Skeletal muscle cell (primary cell): ENCODE data around the gene USP22.

Source experiments
- DNase-seq: peaks from one replicate; pipeline ENCODE4 v3.0.0-alpha.2; 2010; ENCODE audit warnings: low read depth
- H3K4me3 ChIP-seq: 2 replicates; pipeline ENCODE4 v1.5.1; 2011; ENCODE audit warnings: low read depth, mild to moderate bottlenecking, control low read depth, low read length, moderate library complexity

Gene USP22

DNA sequence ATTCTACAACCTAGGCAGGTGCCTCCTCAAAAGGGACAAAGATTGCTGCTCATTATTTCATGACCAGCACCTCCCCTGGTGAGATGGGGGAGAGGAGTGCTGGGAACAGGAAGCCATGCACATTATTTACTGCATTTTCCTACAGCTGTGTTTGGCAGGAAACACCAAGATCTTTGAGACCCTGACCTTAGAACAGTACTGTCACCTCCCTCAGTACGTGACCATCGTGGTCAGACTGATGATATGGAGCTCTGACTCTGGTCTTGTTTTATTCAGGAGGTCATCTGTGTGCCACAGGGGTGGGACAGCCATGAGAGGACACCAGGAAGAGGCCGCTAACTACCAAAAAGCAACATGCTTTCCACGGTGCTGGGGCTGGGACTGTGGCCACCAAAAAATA lies 37.4 kb downstream of the USP22 start:
- H3K4me3 ChIP-seq = no peak overlapping the region
- DNase-seq = no peak

DNA sequence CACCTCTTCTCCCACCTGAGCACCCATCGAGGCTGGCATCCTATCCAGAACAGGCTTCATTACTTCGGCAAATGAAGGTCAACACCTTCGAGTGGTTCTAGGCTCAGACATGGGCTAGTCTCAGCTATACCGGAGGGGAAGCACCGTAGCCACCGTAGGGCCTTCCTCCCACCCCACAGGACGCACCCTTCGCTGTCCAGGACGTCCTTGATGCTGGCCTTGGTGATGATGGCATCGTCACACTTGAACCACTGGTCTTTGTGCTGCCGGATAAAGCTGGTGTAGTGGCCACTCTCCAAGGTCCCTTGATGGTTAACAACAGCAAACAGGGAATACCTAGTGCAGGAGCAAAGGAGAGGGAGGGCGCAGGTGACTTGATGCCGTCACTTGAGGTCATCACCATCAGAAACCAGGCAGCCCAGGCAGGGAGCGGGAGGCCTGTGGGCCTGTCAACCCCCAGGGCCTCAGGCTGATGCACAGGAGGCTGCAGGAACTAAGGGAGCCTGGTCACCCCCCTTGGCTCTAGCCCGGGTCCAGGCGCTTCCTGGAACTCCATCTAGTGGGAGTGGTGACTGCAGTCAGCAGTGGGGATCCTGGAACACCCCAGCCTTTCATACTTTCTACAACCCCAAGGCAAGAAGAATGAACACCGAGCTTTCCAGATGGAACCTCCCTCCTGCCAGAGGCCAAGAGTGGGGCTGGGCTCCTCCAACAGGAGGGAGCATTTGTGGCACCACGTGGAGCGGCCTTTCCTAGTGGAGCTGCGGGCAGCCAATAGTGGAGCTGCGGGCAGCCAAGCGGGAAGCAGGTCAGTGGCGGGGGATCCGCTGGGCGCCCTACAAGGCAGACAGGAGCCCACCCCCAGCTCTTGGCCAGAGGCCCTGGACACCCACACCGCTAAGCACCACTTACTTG lies 38.5 kb downstream of the USP22 start:
- DNase-seq = no peak
- H3K4me3 ChIP-seq = no peak overlapping the region

DNA sequence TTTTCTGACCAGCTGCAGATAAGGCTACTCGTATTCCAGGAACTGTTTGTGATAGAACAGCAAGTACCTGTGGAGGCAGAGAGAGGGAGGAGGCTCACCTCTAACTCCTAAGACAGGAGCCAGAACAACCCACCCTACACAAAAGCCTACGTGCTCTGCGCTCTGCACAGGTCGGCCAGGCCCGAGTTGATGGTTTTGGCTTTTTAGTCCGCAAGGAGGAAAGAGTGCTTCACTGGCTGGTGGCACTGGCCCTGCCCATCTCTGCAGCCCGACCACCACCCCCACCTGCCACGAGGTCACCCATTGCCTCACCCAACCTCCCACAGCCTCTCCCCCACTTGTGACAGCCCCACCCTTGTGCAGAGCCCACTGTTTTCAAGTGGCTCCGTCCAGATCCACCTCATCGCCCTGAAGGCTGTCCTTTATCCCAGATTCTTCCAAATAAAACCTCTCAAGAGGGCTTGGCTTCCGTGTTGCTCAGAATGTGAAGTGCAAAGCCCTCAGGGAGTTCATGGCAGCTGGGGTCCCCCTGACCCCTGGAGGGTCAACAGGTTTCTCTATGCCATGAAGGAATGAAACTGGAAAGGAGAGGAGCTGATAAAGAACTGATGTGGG lies 39.7 kb downstream of the USP22 start:
- H3K4me3 ChIP-seq = no peak overlapping the region
- no peak for DNase-seq

DNA sequence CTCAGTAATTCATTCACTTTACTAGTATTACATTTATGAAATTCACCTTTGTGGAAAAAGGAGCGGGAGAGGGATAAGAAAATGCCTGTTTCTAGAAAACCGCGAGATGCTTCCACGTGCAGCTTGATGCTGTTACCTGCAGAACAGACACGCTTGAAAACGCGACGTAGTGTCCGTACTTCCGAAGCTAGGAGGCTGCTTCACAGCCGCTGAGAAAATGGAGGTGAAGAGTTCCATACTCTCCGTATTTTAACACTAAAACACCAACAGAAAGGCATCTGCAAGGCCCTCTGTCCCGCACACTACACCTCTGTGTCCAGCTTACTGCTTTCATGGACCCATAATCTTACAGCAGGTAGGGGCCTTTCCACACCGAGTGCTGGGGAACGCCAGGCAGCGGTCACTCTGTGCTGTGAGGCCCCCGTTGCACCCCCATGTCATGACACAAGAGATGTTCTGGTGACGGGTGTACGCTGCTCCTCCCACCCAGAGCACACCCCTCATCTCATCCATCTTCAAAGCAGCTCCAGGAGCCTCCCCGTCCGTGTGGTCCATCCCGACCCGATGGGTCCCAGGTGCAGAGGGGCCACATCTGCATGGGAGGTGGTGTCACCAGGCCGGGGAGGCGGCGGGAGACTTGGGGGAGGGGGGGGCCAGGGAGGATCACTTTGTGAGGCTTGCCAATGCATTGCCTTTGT lies 40.4 kb downstream of the USP22 start:
- no peak for DNase-seq
- H3K4me3 ChIP-seq = no peak overlapping the region

DNA sequence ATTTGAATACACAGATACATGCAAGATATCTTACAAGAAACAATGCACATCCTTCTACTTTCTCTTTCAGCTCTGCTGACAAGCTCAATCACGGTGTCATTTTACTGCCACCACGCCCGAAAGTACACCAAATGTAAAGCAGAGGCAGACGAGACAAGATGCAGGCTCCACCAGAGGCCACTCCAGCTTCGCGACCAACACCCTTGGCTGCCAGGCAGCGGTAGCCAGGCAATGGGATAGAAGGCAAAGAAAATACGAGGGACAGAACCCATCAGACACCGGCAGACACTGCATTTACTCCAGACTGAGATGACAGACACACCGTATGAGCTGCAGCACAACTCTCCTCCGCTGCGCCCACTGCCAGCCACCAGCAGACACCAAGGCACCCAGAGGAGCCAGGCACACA lies 41.0 kb downstream of the USP22 start:
- DNase-seq = no peak
- H3K4me3 ChIP-seq = no peak overlapping the region

DNA sequence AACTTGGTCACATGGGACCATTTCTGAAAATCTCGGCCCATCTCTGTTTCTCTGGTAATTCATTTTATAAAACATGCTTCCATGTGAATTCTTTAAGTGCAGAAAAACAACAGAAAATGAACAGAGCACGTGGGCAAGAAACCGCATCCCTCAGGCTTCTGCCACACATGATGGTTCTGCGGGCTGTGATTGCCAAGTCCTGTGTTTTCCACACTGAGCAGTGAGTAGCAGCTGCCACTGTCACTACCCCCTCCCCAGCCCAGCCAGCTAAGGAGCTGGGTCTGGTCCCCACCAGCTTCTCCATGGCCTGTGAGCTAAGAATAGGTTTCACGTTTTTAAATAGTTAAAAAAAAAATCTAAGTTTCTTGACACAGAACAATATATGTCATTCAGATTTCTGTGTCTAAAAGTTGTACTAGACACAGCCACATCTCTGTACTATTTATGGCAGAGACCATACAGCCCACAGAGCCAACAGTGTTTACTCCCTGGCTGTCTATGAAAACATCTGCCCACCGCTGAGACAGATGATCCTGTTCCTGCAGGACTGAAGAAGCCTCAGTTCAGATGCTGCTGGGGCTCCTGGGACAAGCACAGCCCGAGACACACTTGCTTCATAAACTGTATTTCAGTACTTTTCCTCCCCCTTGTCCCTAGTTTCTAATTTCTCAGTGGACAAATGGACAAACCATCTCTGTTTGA lies 41.5 kb downstream of the USP22 start:
- no peak overlapping the region for H3K4me3 ChIP-seq
- no peak for DNase-seq

DNA sequence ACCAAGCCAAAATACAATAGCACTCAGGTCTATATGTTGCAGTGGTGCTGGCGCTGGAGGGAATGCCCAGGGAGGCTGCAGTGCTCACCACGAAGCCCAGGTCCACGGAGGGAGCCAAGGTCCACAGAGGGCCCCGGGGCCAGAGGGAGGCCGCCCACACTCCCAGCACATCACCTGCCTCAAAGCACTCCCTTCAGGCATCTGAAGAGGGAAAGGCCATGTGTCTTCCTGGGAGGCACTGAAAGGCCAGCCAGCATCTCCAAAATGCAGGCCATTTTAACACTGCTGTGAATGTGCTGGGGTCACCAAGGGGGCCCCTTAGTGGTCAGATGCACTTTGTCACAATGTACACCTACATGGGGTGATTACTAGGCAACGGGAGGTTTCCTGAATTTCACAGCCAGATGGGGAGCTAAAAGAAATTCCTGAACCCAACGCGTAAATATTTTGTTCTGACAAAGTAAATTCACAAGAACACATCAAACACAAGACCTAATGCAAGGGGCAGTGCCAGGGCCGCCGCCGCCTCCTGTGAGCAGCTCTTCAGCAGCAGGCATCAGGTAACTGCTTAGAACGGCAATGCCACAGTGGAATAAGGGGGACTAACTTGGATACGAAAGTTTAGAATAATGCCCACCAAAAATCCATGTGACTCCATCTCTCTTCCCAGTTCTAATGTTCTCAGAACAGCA lies 42.8 kb downstream of the USP22 start:
- DNase-seq = no peak
- H3K4me3 ChIP-seq = no peak overlapping the region

DNA sequence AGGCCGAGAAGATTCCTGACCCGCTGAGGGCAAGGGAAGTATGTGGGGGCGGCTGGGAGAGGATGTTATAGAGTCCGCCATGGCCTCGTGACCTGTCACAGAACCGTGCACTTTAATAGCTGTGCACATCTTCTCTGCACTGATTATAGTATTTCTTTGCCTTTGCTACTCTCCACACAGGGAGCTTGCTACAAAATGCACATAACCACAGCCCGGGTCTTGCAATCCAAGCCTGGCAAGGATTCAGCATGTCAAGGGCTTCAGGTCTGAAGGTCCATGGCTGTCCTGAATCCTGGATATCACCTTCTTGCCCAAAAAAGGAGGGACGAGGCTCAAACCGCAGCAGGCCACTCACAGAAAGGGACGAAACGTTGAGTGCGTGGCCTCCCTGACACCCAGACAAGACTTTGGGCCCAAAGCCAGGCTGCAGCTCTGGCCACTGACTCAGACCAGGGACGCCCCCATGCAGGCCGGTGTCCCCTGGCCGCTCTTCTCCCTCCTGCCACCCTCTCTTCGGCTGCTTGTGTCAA lies 43.7 kb downstream of the USP22 start:
- DNase-seq = no peak
- H3K4me3 ChIP-seq = no peak overlapping the region

DNA sequence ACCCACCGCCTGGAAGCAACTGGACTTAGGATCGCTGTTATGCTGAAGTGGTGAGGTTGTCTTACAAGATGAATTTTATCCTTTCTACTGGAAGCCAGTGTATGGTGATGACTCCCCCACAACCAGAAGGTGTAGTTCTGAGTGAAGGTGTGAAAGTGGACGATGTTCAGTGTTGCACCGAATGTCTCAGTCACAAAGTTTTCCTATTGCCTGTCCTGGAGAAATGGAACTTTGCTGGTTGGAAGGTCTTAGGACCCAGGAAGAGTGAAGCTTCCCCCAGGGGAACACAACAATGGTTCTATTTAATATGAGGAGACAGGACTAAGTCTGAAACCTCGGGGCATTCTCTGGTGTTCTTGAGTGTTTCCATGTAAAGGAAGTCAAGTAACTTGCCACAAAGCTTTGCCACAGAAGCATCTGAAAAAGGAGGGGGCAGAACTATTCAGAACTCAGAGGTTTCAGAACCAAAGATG lies 44.2 kb downstream of the USP22 start:
- no peak for DNase-seq
- no peak overlapping the region for H3K4me3 ChIP-seq

DNA sequence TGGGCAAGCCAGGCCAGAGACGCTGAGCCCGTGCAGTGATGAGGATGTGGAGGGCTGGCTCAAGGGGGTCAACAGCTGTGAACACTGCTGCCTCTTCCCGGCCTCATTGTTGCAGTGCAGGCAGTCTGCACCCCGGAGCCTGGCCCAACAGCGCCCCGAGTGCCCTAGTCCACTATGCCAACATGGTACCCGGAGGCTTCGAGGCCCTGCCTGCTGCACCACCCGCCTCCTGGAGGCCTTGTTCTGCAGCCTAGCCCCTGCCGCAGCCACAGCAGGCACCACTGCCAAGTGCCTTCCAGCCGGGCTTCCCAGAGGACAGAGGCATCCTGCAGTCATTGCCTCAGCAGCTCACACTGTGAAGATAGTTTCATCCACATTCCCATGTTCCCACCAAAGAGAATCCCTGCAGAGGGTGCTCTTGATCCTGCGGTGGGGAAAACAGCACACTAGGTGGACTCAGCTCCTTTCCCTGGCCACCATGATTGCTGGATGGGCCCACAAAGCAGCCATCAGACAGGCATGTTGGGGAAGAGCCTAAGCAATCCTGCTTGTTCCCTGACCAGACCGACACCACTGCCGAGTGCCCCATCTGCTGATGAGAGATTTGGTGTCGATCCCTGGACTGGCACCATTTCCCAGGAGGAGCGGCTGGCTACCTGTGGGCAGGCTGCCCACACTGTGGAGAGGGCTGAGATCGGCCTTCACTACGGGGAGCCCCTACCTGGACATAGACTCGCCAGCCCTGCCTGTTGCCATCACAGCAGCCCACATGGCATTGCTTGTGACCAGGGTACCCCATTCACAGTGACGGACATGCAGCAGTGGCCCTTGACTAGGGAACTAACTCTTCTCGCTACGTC lies 44.9 kb downstream of the USP22 start:
- H3K4me3 ChIP-seq = no peak overlapping the region
- DNase-seq = no peak

DNA sequence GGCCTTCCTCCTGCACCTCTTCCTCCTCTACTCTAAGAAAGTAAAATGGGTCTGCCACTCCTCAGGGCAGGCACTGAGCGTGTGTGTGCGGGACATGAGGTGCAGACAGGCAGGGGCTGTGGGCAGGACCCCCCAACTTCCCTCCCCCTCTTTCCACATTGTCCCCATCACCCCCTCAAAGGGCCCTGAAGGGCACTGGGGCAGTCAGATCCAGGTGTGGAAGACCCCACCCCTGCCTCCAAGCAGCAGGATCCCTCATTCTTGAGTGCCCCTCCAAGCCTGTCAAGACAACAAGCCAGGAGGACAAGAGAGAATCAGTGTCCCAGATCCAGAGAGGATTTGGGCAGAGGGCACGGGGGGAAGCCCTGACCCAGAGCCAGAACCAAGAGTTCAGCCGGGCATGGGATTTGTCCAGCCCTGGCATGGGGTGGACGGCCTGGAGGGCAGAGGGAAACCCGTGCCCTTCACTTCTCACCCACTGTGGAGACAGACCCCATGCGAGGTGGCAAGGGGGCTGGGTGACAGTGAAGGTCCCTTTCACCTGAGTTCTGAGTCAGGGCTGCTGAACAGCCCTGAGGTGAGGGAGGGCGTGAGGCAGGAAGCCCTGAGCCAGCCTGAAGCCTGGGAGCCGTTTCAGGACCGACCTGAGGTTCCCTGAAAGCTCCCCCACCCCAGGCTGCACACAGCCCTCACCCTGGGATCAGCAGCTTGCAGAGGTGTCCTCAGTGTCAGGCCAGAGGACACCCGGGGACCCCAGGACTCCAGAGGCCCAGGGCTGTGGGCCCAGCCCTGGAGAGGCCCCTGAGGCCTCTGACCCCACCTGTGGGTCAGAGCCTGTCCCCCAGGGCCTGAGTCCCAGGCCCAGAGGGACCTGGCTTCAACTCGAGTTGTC lies 45.8 kb downstream of the USP22 start:
- no peak overlapping the region for H3K4me3 ChIP-seq
- no peak for DNase-seq

DNA sequence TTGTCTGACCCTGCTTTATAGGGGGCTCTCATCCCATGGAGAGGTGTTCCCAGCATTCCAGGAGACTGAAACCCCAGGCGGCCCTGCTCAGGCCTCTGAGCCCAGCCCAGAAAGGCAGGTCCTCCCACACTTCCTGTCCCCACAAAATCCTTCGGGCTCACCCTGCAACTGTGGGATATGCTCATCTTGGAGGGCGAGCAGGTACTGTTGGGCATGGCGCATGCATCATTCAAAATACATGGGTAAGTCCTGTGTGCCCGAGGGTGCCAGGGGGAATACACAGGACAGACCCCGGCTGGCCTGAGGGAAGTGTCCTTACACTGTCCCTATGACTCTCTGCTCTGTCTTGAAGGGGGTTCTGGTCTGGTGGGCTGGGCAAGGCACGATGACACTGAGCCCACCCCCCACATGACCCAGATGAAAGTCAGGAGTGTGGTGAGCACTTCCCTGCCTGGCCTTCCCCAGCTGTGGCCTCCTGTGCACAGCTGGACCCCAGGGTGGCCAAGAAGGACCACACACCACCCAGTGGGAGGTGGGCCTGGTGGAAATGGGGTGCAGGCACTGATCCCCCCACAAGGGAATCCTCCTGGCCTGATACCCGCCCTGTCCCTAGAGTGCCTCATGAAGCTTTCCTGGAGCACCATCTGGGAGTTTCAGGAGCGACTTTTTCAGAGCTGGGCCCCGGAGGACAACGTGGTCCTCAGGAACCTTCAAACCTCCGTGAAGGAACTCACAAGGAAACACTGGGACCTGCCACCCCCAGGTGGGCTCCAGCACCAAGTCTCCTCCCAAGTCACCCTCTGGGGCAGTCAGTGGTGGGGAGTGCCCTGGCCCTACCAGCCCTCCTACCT lies 46.7 kb downstream of the USP22 start:
- H3K4me3 ChIP-seq = no peak overlapping the region

DNA sequence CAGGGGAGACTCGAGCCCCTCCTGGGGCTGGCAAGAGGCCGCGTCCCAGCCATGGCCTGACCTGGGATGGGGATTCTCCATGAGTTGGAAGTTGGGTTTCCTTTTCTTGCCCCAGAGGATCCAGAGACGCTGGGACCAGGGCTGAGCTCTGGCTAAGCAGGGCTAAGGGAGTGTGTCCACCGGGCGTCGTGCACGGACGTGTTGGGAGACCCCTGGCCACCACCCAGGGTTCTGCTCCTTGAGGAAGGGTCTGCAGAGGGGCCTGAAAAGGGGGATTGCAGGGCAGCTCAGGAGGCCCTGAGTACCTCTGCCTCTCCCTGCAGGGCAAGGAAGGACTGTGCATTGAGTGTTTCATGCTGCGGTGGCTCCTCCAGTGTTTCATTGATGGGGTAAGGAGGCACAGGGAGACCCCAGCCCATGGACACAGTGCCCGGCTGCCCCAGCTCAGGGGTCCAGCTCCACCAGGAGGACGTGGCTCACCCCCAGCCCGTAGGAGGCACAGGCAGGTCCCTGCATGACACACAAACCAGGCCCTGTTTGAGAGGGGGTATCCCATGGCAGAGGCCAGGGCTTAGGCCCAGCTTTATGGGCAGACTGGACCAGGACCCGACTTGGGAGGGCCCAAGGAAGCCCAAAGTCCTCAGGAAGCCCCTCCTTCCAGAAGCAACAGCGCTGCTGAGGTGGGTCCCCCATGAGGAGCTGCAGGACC lies 47.5 kb downstream of the USP22 start:
- H3K4me3 ChIP-seq = no peak overlapping the region
- DNase-seq = no peak

More for the DNA sequence above, 46.7 kb downstream of the USP22 start:
- DNase-seq = no peak

DNA sequence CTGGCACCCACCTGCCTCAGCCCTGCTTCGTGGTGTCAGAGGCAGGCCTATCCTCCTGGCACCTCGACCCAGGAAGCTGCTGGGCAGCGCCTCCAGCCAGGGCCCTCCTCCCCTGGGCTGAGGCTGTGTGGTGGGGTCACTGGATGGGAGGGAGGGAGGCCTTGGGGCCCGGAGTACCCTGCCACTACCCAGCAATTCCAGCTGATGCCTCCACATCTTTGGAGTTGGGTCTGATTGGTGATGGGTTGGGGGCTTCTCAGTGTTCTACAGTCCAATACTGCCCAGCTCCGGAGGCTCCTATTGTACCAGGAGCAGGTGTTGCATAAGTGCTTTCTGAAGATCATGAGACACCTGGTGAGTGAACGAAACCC lies 48.0 kb downstream of the USP22 start:
- DNase-seq = no peak
- H3K4me3 ChIP-seq = no peak overlapping the region

DNA sequence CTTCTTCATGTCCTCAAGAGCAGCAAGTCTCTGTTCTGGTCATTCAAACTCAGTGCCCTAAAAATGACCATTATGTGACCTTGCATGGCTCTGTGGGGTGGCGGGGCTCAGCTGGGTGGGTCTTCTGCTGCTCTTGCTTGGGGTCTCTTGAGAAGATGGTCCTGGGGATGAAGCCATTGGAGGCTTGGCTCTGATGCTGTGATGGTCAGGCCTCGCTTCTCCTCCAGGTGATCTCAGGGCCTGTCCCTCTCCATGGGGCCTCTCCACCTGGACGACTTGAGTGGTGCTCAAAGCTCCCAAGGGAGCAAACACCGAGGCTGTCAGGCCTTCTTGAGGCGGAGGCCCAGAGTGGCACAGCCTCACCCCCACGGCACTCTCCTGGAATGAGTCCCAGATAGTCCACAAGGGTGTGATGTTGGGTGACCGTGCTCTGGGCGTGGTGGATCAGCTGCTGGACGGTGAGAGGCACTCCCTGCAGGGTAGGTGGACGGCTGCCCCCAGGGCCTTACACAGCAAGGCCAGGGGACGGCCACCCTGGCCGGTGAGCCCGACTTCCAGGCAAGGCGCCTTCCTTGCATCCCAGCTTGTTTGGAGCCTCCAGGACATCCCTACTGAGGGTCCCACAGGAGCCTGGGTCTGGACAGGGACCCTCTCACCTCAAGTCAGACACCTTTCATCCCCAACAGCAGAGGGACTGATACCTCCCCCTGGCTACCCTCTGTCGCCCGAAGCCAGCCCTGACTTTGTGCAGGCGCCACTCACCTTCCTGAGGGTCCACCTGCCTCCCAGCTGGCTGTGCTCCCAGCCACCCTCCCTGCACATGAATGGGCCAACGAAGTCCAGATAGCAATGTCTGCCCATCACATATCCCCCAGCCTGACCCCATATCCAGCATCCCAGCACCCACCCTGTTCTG lies 48.7 kb downstream of the USP22 start:
- DNase-seq = no peak
- H3K4me3 ChIP-seq = no peak overlapping the region
